NCI-H526 treated with DMSO at 0.1 percent for 48 hours (cell line): ENCODE results near the gene FAF1.

Experiments used
- DNase-seq: peaks from one replicate; lab custom pipeline; 2025; lab: John Stamatoyannopoulos, UW

FAF1 gene

GRCh38 chr1:50415235-50416149 lies 544.6 kb downstream of the FAF1 start:
- no peak for DNase-seq

DNA sequence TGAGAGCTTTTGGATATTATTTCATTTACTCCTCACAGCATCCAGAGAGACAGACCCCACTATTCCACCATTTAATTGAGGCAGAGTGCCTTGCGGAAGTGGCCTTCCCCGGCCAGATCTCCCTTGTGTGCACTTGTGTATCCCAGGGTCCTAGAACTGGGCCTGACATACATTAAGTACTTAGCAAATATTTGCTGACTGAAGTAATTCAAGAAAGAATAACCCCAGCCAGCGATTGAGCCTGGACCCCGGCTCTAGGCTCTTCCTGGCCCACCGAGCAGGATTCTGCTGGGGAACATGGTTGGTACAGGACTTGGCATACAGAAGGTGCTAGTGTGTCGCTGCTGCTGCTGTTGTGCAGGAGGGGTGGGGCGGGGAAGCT lies 545.2 kb downstream of the FAF1 start:
- no peak for DNase-seq

GRCh38 chr1:50412813-50413476 lies 547.1 kb downstream of the FAF1 start:
- no peak for DNase-seq

- no peak for DNase-seq
Observed at GRCh38 chr1:50405814-50406213, 554.3 kb downstream of the FAF1 start.

- no peak for DNase-seq
Observed at GRCh38 chr1:50393522-50394120, 566.4 kb downstream of the FAF1 start.
